Measurements from ENCODE around the gene ITGAX.

Gene ITGAX

DNA sequence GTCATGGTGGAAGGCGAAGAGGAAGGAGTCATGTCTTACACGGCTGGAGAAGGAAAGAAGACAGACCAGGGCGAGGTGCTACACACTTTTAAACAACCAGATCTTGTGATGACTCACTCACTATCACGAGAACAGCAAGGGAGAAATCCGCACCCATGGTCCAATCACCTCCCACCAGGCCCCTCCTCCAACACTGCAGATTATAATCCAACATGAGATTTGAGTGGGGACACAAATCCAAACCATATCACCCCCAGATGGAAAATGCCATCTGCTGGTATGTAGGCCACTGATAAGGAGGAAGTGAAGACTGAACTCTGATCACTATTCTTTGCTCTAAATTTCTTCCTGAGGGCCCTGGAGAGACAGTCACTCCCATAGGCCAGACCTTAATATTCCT, 7.5 kb upstream of the ITGAX start:
- POLR2A ChIA-PET = interaction anchor here (0.5 kb wide), 1 partner anchor 168 kb away, joined by 3 read pairs; the partner anchor contains the start of gene FUS
- CTCF ChIA-PET = no interaction called here
- TF ChIP-seq, protein P1, sequence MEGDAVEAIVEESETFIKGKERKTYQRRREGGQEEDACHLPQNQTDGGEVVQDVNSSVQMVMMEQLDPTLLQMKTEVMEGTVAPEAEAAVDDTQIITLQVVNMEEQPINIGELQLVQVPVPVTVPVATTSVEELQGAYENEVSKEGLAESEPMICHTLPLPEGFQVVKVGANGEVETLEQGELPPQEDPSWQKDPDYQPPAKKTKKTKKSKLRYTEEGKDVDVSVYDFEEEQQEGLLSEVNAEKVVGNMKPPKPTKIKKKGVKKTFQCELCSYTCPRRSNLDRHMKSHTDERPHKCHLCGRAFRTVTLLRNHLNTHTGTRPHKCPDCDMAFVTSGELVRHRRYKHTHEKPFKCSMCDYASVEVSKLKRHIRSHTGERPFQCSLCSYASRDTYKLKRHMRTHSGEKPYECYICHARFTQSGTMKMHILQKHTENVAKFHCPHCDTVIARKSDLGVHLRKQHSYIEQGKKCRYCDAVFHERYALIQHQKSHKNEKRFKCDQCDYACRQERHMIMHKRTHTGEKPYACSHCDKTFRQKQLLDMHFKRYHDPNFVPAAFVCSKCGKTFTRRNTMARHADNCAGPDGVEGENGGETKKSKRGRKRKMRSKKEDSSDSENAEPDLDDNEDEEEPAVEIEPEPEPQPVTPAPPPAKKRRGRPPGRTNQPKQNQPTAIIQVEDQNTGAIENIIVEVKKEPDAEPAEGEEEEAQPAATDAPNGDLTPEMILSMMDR (IDR thresholded peaks at IDR 0.05; ENCODE audit: control extremely low read depth, extremely low read depth, low read depth, missing control alignments) = no peak
- no peak for DNase-seq (ENCODE audit: extremely low spot score)

DNA sequence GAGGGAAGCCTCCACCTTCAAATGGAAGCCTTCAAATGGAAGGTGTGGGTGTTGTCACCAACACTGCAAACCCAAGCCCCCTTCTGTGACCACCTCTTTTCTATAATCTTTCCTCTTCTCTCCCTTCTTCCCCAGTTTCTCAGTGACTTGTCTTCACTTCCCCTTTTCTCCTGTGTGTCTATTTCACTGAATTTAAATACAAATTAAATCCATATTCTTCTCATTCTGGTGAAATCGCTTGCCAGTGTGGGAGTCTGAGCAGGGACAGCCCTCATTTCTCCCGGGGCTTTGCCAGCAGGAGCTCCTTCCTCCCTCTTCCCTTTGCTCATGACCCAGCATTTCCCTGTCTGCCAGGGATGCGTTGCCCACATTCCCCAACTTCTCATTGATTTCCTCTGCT, 6.4 kb upstream of the ITGAX start:
- no peak for DNase-seq (ENCODE audit: extremely low spot score)

DNA sequence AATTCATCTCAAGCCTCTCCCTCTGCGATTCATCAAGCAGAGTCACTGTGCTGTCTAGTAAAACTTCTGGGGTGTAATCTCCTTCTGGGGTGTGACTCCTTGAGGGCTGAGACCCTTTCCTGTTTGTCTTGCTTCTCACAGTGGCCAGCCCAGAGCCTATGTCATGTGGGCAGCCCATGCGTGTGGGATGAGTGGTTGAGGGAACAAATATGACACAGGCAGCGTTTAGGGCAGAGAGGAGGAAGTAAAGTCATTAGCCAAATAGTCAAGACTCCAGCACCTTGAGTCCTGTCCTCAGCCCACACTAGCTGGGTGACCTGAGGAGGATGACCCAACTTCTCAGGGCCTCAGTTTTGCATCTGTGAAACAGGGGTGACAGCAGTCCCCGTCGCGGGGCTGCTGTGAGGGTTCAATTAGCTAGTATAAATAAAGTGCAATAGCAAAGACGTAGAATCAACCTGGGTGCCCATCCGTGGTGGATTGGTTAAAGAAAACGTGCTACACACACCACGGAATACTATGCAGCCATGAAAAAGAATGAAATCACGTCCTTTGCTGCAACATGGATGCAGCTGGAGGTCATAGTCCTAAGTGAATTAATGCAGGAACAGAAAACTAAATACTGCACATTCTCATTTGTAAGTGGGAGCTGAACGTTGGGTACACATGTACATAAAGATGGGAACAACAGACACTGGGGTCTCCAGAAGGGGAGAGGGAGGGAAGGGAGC, 4.5 kb upstream of the ITGAX start:
- TF ChIP-seq, protein P1 (IDR thresholded peaks at IDR 0.05; ENCODE audit: control extremely low read depth, extremely low read depth, low read depth, missing control alignments) = no peak
- CTCF ChIA-PET = no interaction called here
- no peak for DNase-seq (ENCODE audit: extremely low spot score)
- POLR2A ChIA-PET = no interaction called here

More for the DNA sequence above, 6.4 kb upstream of the ITGAX start:
- TF ChIP-seq, protein P1 (IDR thresholded peaks at IDR 0.05; ENCODE audit: control extremely low read depth, extremely low read depth, low read depth, missing control alignments) = no peak
- ChIA-PET CTCF (no interaction called here), POLR2A (interaction anchor here (0.6 kb wide), 1 partner anchor 91 kb away, joined by 3 read pairs; no protein-coding TSS in a partner anchor)

GRCh38 chr16:31351246-31351941, 3.6 kb upstream of the ITGAX start:
- TF ChIP-seq, protein P1 (IDR thresholded peaks at IDR 0.05; ENCODE audit: control extremely low read depth, extremely low read depth, low read depth, missing control alignments) = no peak
- CTCF ChIA-PET = interaction anchor here (1.1 kb wide), 1 partner anchor 31 kb away, joined by 3 read pairs; no protein-coding TSS in a partner anchor
- DNase-seq (ENCODE audit: extremely low spot score) = no peak
- POLR2A ChIA-PET = no interaction called here

DNA sequence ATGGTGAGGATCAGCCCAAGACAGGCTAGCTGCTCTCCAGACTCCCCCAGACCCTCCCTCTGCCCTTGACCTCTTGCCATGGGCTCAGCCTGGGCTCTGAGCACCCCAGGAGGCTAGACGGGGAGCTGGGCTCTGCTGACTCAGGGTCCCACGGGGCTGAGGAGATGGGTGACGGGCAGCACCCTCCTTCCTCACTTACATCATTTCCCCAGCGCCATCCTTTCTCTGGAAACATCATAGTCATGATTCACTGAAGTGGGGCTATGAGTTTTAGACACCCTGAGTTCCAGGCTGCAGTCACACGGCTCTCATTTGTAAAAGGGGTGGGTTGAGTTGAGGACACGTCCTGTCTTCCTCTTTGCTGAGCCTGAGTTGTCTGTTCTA, 3.0 kb upstream of the ITGAX start:
- DNase-seq (ENCODE audit: extremely low spot score) = no peak
- CTCF ChIA-PET = interaction anchor here (1.1 kb wide), 1 partner anchor 31 kb away, joined by 3 read pairs; no protein-coding TSS in a partner anchor
- POLR2A ChIA-PET = no interaction called here
- TF ChIP-seq, protein P1 (IDR thresholded peaks at IDR 0.05; ENCODE audit: control extremely low read depth, extremely low read depth, low read depth, missing control alignments) = no peak

- POLR2A ChIA-PET = no interaction called here
- TF ChIP-seq, protein P1 (IDR thresholded peaks at IDR 0.05; ENCODE audit: control extremely low read depth, extremely low read depth, low read depth, missing control alignments) = no peak
- CTCF ChIA-PET = no interaction called here
- peak; percentile 46 for DNase-seq (ENCODE audit: extremely low spot score)
Measured at GRCh38 chr16:31352376-31353115, 2.4 kb upstream of the ITGAX start.

Measured in GM10248 (cell line).